Measurements from ENCODE around the gene SHISAL1.

SHISAL1 gene

DNA sequence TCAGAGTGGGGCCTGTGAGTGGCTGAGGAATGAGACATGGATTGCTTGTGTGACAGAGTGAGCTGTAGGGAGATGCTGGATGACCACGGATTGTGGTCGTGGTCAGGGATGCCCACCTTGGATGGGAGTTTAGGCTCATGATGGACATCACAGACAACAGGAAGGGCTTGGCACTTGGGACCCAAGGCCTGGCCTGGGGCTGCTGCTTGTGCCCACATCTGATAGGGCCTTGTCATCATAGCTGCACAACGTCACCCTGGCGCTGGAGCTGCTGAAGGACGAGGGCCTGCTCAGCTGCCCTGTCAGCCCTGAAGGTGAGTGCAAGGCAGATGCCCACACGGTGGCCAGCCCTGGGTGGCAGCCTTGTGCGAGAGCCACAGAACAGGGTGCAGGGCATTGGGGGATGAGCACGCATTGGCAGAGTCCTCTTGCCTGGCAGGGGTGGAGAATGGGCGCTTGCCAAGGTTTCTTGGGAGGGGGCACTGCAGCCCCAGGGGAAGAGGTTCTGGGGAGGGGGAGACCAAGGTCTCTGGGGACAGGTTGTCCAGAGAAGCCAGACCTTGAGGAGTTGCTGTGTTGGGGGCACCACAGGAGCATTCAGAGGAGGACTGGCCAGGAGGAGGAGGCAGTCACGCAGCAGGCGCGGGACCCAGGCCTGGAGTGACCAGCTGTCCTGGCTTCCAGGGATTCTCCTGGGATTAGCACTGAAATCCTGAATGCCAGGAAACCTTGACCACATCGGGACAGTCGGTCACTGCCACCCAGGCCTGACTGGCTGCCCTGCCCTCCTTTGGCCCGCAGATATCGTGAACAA, 107.0 kb downstream of the SHISAL1 start:
- no peak overlapping the region for H3K4me3 ChIP-seq (ENCODE audit: low read depth, low read length)
- DNase-seq (ENCODE audit: low read depth): no peak

DNA sequence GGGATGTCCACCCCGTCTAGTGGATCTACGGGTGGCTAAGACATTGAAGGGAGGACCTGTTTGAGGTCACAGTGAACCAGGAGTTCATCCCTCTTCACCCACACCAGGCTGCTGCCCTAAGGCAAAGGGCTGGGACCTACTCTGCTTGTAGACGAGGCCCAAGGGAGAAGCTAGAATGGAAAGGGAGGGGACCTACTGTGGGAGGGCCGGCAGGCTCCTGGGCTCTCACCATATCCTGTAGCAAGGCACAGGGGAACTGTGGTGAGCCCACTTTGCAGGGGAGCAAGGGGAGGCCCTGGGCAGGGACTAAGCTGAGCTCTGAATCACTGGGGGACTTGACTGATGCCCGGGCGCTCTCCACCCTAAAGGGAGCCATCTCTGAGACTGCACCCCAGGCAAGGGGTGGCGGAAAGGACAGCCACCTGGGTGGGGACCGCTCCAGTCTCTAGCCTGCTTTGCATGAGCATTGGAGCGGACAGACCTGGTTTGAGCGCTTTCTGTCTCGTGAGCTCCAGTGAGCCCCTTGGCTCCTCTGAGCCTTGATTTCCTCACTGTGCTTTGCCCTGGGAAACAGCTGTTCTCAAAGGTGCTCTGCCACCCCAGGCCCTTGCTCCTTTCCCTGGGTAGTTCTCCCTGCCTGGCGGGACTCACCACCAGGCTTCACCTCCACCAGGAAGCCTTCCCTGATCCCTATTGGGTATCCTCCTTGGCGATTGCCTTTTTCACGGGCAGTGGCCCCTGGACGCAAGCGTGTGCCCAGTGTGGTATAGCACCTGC, 107.8 kb downstream of the SHISAL1 start:
- no peak overlapping the region for H3K4me3 ChIP-seq (ENCODE audit: low read depth, low read length)
- DNase-seq (ENCODE audit: low read depth): no peak

DNA sequence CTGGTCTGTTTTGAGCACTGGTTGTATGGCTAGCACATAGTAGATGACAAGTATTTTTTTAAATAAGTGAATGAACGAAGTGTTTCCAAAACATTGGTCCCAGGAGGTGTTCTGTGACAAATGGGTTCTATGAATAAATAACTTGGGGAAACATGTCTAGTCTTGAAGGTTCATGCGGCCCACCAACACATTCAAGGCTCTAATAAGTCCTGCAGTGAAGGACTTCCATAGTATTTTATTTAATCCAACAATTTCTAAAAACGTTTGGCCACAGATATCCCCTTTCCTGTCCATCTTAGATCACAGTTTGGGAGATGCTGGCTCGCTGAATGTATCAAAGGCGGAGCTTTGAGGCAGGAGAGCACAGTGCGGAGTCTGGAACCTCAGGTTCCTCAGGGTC, 109.5 kb downstream of the SHISAL1 start:
- H3K4me3 ChIP-seq (ENCODE audit: low read depth, low read length): no peak overlapping the region
- DNase-seq (ENCODE audit: low read depth): no peak

DNA sequence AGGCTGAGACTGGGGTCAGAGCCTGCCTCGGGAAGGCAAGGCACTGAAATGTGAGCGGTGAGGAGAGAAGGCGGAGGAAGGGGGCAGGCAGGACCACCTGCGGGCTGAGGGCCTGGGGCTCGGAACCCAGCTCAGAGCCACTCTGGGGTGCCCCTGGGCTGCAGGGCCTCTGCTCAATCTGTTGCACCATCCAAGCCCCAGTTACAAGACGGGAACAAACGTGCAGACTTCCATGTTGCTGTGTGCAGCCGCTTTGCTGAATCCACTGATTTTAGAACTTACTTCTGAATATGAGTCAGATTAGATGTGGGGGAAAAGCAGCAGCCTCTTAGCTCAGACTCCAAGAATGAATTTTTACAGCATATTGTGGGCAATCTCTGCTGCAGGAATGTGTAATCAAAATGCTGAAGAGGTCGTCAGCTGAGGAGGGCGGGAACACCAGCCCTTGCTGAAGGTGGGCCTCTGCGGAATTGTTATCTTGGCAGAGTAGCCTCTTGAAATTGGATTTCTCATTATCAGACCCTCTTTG, 110.4 kb downstream of the SHISAL1 start:
- DNase-seq (ENCODE audit: low read depth): peak; percentile 17
- no peak overlapping the region for H3K4me3 ChIP-seq (ENCODE audit: low read depth, low read length)

DNA sequence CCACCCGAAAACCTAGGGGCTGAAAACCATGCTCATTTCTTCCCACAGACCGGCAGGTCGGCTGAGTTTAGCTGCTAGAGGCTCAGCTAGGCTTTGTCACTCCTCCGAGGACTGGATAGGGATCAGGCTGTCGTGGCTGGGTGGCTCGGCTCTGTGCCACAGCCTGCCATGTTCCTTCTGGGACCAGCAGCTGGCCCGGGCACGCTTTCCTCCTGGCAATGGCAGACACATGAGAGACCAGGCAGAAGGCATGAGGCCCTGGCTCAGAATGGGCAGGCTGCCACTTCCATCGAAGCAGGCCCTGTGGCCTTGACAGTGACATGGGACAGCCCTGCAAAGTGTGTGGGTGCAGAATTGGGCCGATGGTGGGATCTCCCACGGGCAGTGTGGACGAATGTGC, 111.1 kb downstream of the SHISAL1 start:
- no peak for DNase-seq (ENCODE audit: low read depth)
- H3K4me3 ChIP-seq (ENCODE audit: low read depth, low read length): no peak overlapping the region

DNA sequence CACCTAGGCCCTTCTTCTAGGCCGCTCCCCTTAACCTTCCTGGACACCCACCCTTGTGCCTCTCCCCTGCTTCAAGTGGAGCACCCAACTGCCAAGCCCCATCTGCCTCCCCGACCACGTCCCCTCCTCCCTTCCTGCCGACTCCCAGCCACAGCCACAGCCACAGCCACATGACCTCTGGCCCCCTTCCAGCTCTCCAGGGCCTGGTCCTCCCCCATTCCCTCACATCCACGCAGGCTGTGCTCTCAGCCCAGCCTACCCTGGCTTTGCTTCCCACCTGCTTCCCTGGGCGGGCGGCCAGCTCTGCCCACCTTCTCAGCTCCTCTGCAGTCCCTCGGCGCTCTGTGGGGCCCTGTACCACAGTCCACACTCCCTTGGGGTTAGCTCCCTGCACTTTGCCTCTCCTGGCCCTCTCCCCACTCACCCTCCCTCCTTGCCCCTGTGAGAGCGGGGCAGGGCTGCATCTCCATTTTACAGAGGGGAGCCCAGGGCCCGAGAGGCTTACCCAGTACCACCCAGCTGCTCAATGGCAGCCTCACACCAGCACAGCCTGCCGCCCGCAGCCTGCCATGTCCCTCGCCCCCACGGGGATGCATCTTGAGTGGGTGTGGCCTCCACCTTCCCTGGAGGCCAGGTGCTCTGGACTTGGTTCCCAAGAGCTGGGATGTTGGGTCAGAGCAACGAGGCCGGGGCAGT, 111.7 kb downstream of the SHISAL1 start:
- DNase-seq (ENCODE audit: low read depth): no peak
- H3K4me3 ChIP-seq (ENCODE audit: low read depth, low read length): no peak overlapping the region

DNA sequence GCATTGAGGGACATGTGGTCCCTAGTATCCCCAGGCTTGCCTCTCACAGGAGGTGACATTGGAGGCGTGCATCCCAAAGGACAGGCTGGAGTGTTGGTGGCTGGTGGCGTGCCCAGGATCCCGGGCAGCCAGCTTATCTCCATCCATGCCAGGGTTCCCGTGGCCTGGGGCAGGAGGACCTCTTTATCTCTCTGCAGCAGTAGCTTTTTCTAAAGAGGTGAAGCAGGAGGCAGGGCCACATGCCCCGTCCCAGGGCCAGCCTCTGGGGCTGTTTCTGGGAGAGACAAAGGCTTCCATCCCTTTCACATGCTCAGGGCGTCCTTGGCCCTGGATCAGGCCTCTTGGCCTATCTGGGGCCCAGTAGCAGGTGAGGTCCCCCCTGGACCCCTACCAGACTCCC, 112.3 kb downstream of the SHISAL1 start:
- no peak overlapping the region for H3K4me3 ChIP-seq (ENCODE audit: low read depth, low read length)
- no peak for DNase-seq (ENCODE audit: low read depth)

DNA sequence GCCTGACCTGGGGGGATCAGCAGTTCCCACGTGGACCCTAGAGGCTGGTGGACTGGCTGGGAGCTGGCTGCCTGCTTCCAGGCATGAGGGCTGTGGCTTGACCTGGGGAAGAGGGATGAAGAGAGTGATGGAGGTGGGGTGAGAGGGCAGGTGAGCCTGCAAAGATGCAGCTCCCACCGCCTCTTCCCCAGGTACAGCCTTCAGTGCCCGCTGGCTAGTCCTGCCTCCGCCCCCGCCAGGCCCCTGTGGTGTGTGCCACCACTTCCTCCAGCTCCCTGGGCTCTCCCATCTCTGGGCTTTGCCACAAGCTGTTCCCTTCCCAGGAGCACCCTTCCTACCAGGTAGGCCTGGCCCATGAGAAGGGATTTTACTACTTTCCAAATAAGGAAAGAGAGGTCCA, 112.9 kb downstream of the SHISAL1 start:
- no peak for DNase-seq (ENCODE audit: low read depth)
- no peak overlapping the region for H3K4me3 ChIP-seq (ENCODE audit: low read depth, low read length)

DNA sequence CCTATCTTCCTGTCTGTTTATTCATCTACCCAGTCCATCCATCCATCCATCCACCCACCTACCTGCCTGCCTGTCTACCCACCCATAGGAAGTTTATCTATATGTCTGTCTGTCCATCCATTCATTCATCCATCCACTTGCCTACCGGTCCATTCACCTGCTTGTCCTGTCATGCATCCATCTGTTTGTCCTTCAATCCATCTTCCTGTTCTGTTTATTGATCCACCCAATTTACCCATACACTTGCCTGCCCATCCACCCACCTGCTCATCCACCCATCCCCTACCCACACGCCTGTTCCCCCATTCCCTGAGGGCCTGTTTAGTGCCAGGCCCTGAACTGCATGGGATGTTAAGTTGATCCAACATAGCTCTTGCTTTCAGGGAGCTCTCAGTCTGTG, 113.6 kb downstream of the SHISAL1 start:
- no peak overlapping the region for H3K4me3 ChIP-seq (ENCODE audit: low read depth, low read length)
- DNase-seq (ENCODE audit: low read depth): no peak

DNA sequence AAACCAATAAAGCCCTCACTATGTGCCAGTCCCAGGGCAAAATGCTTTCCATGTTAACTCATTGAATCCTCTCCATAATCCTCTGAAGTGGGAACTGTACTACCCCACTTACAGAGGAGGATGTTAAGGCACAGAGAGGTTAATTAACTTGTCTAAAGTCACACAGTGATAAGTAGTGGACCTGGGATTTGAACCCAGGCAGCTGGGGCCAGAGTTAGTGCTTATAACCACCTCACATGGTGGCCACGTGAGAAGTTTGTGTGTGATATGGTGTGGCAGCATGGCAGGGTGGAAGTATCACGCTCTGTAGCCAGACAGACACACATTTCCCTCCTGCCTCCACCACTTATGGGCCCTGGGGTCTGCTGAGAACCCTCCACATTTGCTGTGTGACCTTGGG, 115.5 kb downstream of the SHISAL1 start:
- H3K4me3 ChIP-seq (ENCODE audit: low read depth, low read length): no peak overlapping the region
- no peak for DNase-seq (ENCODE audit: low read depth)

DNA sequence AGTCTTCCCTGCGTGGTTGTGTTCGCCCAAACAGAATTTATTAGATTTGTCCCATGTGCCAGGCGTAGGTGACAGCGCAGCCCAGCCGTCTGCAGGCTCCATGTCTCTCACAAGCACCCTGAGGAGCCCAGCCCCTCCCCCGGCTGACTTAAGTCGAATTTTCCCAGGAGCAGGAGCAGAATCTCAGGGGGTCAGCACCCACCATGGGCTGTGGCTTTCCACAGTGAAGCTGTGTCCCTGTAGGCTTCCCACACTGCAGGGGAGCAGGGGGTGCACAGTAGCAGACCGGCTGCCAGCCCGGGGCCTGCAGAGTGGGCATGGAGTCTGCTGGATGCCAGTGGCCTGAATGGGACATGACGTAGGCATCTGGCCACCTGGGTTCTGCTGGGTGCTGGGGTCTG, 116.0 kb downstream of the SHISAL1 start:
- DNase-seq (ENCODE audit: low read depth): no peak
- H3K4me3 ChIP-seq (ENCODE audit: low read depth, low read length): no peak overlapping the region

DNA sequence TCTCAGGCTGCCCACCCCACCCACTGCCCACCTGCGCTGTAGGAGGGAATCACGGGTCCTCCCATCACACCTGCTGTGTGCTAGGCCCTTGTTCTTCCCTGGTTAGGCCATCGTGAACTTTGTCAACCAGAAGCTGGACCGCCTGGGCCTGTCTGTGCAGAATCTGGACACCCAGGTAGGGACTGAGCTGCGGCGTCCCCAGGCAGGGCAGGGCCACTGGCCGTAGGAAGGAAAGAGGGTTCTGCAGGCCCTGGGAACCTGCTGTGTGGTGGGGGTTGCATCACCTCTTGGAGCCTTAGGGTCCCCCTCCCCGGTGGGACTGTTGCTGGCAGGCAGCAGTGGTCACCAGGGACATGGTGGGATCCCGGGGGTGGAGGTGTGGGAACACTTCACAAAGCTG, 116.5 kb downstream of the SHISAL1 start:
- no peak overlapping the region for H3K4me3 ChIP-seq (ENCODE audit: low read depth, low read length)
- no peak for DNase-seq (ENCODE audit: low read depth)

DNA sequence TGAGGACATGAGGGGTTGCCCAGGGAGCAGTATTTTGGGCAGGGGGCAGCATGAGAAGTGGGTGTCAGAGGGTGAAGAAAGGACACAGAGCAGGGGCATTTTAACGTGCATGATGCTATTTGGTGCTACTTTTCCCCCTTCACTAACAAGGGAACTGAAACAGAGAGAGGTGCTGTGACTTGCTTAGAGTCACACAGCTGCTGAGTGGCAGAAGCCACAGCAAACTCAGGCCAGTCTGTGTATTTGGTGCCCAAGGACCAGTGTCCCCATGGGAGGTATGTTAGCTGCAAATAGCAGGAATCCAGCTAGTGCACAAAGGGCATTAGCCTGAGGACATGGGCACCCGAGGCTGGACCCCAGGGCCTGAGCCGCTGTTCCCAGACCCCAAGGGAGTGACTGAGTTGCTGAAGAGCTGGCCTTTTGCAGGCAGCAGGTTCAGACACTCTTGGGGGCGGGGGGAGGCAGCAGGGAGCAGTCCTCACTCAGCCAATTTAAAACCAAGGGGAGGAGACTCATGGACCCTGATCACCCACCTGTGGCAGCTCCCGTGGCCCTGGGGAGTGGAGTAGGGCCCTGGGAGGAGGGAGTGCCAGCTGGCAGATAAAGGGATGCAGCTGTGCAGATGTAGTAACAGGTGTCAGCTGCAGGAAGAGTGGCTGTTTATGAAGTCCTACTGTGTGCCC, 117.4 kb downstream of the SHISAL1 start:
- H3K4me3 ChIP-seq (ENCODE audit: low read depth, low read length): no peak overlapping the region
- DNase-seq (ENCODE audit: low read depth): no peak

DNA sequence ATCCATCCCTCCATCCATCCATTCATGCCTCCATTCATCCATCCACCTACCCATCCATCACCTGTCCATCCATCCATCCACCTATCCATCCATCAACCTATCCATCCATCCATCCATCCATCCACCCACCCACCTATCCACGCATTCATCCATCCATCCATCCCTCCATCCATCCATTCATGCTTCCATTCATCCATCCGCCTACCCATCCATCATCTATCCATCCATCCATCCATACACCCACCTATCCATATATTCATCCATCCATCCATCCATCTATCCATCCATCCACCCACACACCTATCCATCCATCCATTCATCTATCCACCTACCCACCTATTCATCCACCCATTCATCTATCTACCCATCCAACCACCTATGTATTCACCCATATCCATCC, 118.2 kb downstream of the SHISAL1 start:
- H3K4me3 ChIP-seq (ENCODE audit: low read depth, low read length): no peak overlapping the region
- DNase-seq (ENCODE audit: low read depth): no peak

Measured in skeletal muscle cell (primary cell).